Neural cell (in vitro differentiated cells): ENCODE data around the gene MMP3. TPM values are rescaled to one million over a fixed set of nuclear protein-coding genes. Genes with fewer than 3 reads are reported as not detected.

Experiments used
- H2AFZ ChIP-seq: fragments of 200-600, 300-800 bp; sonication (generic), shearing (Covaris generic); 2 replicates; pipeline ENCODE4 v1.6.0; 2014; ENCODE audit warnings: low read depth, mild to moderate bottlenecking, antibody characterized with exemption, low read length, moderate library complexity
- H3F3A ChIP-seq: fragments of 200-600 bp; shearing (Covaris generic); 2 replicates; pipeline ENCODE4 v1.6.1; 2016; ENCODE audit warnings: mild to moderate bottlenecking, moderate library complexity, mixed read lengths, antibody characterized with exemption, low read length; ENCODE audit not compliant: insufficient read depth, poor library complexity, severe bottlenecking
- H3K27ac ChIP-seq: fragments of 200-600, 300-800 bp; sonication (generic), shearing (Covaris generic); 2 replicates; pipeline ENCODE4 v1.5.1; 2014; ENCODE audit warnings: mild to moderate bottlenecking, low read length, moderate library complexity
- H3K27me3 ChIP-seq: fragments of 300-800, 200-600 bp; sonication (generic), shearing (Covaris generic); 2 replicates; pipeline ENCODE4 v1.6.0; 2014; ENCODE audit warnings: mild to moderate bottlenecking, low read depth, low read length, moderate library complexity; ENCODE audit not compliant: insufficient read depth
- H3K36me3 ChIP-seq: fragments of 300-800, 200-600 bp; sonication (generic), shearing (Covaris generic); 2 replicates; pipeline ENCODE4 v1.5.1; 2014; ENCODE audit warnings: mild to moderate bottlenecking, antibody characterized with exemption, low read length, moderate library complexity; ENCODE audit not compliant: insufficient read depth
- H3K4me2 ChIP-seq: fragments of 300-800, 200-600 bp; sonication (generic), shearing (Covaris generic); 2 replicates; pipeline ENCODE4 v1.6.0; 2014; ENCODE audit warnings: mild to moderate bottlenecking, low read length
- H3K4me3 ChIP-seq: fragments of 300-800, 200-600 bp; sonication (generic), shearing (Covaris generic); 2 replicates; pipeline ENCODE4 v1.5.1; 2014; ENCODE audit warnings: mild to moderate bottlenecking, low read length, moderate library complexity
- H3K79me2 ChIP-seq: fragments of 200-600 bp; shearing (Covaris generic); replicated peaks from 2 replicates; pipeline ENCODE4 v1.6.0; 2014; ENCODE audit warnings: mild to moderate bottlenecking, low read length, moderate library complexity; ENCODE audit not compliant: insufficient read depth
- H3K9ac ChIP-seq: fragments of 300-800, 200-600 bp; sonication (generic), shearing (Covaris generic); 2 replicates; pipeline ENCODE4 v1.6.1; 2016; ENCODE audit warnings: mild to moderate bottlenecking, low read length, mixed read lengths
- H3K9me2 ChIP-seq: fragments of 200-600 bp; shearing (Covaris generic); 2 replicates; pipeline ENCODE4 v1.6.1; 2016; ENCODE audit warnings: mild to moderate bottlenecking, low read length, mixed read lengths; ENCODE audit not compliant: insufficient read depth
- H3K9me3 ChIP-seq: fragments of 200-600, 300-800 bp; sonication (generic), shearing (Covaris generic); 2 replicates; pipeline ENCODE4 v1.6.1; 2016; ENCODE audit warnings: mild to moderate bottlenecking, mixed run types, low read length, moderate library complexity, mixed read lengths
- H4K20me1 ChIP-seq: fragments of 200-600 bp; shearing (Covaris generic); 2 replicates; pipeline ENCODE4 v1.6.1; 2016; ENCODE audit warnings: mild to moderate bottlenecking, mixed run types; ENCODE audit not compliant: insufficient read depth
- EP300 ChIP-seq: fragments of 450-650 bp; conservative IDR thresholded peaks from 2 replicates; pipeline ENCODE4 v1.6.1; 2014; ENCODE audit warnings: antibody characterized with exemption, mild to moderate bottlenecking, moderate library complexity; ENCODE audit not compliant: poor library complexity, severe bottlenecking
- EZH2 ChIP-seq: fragments of 200-600, 300-800 bp; shearing (Covaris generic), sonication (generic); IDR thresholded peaks from 2 replicates; pipeline ENCODE4 v1.6.1; 2014; ENCODE audit warnings: antibody characterized with exemption, low read length, borderline replicate concordance, mild to moderate bottlenecking; ENCODE audit not compliant: insufficient read depth, poor library complexity, severe bottlenecking
- MXI1 ChIP-seq: fragments of 450-650 bp; conservative IDR thresholded peaks from 2 replicates; pipeline ENCODE4 v1.6.1; 2014; ENCODE audit warnings: antibody characterized with exemption, mild to moderate bottlenecking; ENCODE audit not compliant: poor library complexity, severe bottlenecking
- POLR2AphosphoS5 ChIP-seq: IDR thresholded peaks from 2 replicates; pipeline ENCODE4 v1.6.1; 2012
- RAD21 ChIP-seq: fragments of 450-650 bp; conservative IDR thresholded peaks from 2 replicates; pipeline ENCODE4 v1.6.1; 2014; ENCODE audit warnings: antibody characterized with exemption, mild to moderate bottlenecking, moderate library complexity
- SMC3 ChIP-seq: fragments of 450-650 bp; conservative IDR thresholded peaks from 2 replicates; pipeline ENCODE4 v1.6.1; 2014; ENCODE audit warnings: antibody characterized with exemption, mild to moderate bottlenecking, moderate library complexity; ENCODE audit not compliant: poor library complexity
- TAF1 ChIP-seq: IDR thresholded peaks from 2 replicates; pipeline ENCODE4 v1.6.1; 2012; ENCODE audit warnings: low read depth
- polyA plus RNA-seq: library from polyadenylated mRNA; depleted of rRNA; stranded (reverse); fragments of >200 nt; gene quantifications from 2 replicates; pipeline ENCODE4 v1.2.3, GENCODE V29; 2014
- TF ChIP-seq, protein P1 (sequence below): fragments of 450-650 bp; IDR thresholded peaks from 2 replicates; pipeline ENCODE4 v1.5.1; 2014; ENCODE audit warnings: antibody characterized with exemption, mild to moderate bottlenecking, moderate library complexity; ENCODE audit not compliant: poor library complexity, severe bottlenecking
- TF ChIP-seq, protein P2 (sequence below): IDR thresholded peaks from 2 replicates; pipeline ENCODE4 v1.6.1; 2012; ENCODE audit warnings: borderline replicate concordance

Gene MMP3
- polyA plus RNA-seq, 1 donor from 2014 or later, result not detected

DNA sequence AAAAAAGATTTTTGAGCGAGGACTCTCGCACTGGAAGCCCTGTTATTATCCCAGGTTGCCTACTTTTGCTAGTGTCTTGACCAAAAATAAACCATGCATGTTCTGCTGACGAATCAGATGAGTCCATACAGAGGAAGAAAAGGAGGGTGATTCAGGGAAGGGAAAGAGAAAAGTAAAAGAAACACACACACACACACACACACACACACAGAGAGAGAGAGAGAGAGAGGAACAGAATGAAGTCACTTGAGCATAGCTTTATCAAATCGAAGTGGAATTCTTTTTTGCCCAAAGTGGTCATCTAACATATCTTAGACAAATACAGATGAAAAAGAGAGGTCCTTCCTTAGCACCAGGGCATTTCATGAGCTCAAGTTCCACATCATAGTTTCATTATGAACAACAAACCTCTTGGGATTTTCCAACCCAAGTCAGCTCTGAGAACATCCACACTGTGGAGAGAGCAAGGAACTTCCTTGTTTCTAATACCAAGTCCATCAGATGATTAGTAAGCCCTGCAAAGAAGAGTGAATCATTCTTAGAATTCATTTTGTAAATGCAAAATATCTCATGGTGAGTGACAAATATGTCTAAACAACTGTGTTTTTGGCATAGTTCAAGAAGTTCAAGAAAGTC lies 39.1 kb upstream of the MMP3 start:
- Histone ChIP-seq H3K9me2 (no peaks in the 10 kb centered on the region), H4K20me1 (no peaks in the 10 kb centered on the region), H3K4me2 (no peak overlapping the region), H3K79me2 (no peaks in the 10 kb centered on the region), H3F3A (no peaks in the 10 kb centered on the region), H3K27ac (no peak overlapping the region), H3K27me3 (no peaks in the 10 kb centered on the region), H3K9ac (no peak overlapping the region), H3K4me3 (no peak overlapping the region), H3K36me3 (no peaks in the 10 kb centered on the region), H3K9me3 (no peaks in the 10 kb centered on the region), H2AFZ (no peak overlapping the region)
- TF ChIP-seq MXI1 (no peak), POLR2AphosphoS5 (no peak), RAD21 (no peak), TAF1 (no peak), EP300 (no peak), SMC3 (no peak), EZH2 (no peak)
- TF ChIP-seq, protein P1, sequence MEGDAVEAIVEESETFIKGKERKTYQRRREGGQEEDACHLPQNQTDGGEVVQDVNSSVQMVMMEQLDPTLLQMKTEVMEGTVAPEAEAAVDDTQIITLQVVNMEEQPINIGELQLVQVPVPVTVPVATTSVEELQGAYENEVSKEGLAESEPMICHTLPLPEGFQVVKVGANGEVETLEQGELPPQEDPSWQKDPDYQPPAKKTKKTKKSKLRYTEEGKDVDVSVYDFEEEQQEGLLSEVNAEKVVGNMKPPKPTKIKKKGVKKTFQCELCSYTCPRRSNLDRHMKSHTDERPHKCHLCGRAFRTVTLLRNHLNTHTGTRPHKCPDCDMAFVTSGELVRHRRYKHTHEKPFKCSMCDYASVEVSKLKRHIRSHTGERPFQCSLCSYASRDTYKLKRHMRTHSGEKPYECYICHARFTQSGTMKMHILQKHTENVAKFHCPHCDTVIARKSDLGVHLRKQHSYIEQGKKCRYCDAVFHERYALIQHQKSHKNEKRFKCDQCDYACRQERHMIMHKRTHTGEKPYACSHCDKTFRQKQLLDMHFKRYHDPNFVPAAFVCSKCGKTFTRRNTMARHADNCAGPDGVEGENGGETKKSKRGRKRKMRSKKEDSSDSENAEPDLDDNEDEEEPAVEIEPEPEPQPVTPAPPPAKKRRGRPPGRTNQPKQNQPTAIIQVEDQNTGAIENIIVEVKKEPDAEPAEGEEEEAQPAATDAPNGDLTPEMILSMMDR, result no peak
- TF ChIP-seq, protein P2, sequence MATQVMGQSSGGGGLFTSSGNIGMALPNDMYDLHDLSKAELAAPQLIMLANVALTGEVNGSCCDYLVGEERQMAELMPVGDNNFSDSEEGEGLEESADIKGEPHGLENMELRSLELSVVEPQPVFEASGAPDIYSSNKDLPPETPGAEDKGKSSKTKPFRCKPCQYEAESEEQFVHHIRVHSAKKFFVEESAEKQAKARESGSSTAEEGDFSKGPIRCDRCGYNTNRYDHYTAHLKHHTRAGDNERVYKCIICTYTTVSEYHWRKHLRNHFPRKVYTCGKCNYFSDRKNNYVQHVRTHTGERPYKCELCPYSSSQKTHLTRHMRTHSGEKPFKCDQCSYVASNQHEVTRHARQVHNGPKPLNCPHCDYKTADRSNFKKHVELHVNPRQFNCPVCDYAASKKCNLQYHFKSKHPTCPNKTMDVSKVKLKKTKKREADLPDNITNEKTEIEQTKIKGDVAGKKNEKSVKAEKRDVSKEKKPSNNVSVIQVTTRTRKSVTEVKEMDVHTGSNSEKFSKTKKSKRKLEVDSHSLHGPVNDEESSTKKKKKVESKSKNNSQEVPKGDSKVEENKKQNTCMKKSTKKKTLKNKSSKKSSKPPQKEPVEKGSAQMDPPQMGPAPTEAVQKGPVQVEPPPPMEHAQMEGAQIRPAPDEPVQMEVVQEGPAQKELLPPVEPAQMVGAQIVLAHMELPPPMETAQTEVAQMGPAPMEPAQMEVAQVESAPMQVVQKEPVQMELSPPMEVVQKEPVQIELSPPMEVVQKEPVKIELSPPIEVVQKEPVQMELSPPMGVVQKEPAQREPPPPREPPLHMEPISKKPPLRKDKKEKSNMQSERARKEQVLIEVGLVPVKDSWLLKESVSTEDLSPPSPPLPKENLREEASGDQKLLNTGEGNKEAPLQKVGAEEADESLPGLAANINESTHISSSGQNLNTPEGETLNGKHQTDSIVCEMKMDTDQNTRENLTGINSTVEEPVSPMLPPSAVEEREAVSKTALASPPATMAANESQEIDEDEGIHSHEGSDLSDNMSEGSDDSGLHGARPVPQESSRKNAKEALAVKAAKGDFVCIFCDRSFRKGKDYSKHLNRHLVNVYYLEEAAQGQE, result no peak

DNA sequence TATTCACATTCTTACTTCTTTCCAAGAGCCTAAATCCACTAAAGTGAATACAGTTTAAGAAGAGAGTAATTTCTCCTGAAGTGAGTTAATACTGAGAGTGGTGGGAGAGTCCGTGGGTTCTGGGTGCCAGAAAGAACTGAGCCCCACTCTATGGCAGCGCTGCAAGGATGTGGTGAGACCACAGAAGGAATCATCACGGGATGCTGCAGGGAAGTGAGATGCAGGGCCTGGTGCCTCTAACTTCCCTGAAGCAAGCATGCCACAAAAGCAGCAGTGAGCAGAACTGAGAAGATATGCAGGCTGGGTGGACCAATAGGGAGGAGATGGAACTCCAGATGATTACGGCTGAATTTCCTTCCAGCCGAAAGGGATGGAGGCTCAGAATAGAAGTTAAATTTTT lies 36.4 kb upstream of the MMP3 start:
- H3K79me2 ChIP-seq, result no peaks in the 10 kb centered on the region
- H3K4me2 ChIP-seq, result no peak overlapping the region
- no peaks in the 10 kb centered on the region for H4K20me1 ChIP-seq
- H3K9me3 ChIP-seq, result no peaks in the 10 kb centered on the region
- H3K36me3 ChIP-seq, result no peaks in the 10 kb centered on the region
- H3K9me2 ChIP-seq, result no peaks in the 10 kb centered on the region
- H3K27ac ChIP-seq, result no peak overlapping the region
- H3K27me3 ChIP-seq, result no peaks in the 10 kb centered on the region
- H3K9ac ChIP-seq, result no peak overlapping the region
- no peak overlapping the region for H3K4me3 ChIP-seq
- TF ChIP-seq EZH2, result no peak
- TF ChIP-seq SMC3, result no peak
- TF ChIP-seq TAF1, result no peak
- no peak for TF ChIP-seq EP300
- no peak for TF ChIP-seq POLR2AphosphoS5
- TF ChIP-seq, protein P2, result no peak
- no peak for TF ChIP-seq MXI1
- TF ChIP-seq, protein P1, result no peak
- no peak for TF ChIP-seq RAD21
- H2AFZ ChIP-seq, result no peak overlapping the region
- H3F3A ChIP-seq, result no peaks in the 10 kb centered on the region
